Measurements from ENCODE around the gene CYP2E1. TPM values are rescaled to one million over a fixed set of nuclear protein-coding genes. Genes with fewer than 3 reads are reported as not detected.

The CYP2E1 gene
- total and polyA plus RNA-seq, 8 donors = 0.68 to 3.2 (median 1.9) TPM

- Histone ChIP-seq H3K27me3 (peaks cover 0 to 7% of the 10 kb centered on the region in 2 donors), H3K36me3 (no peaks in the 10 kb centered on the region), H3K27ac (no peak overlapping the region), H3K4me3 (peak overlapping the region; percentile 21 to 34), H3K9me3 (peaks cover 0 to 20% of the 10 kb centered on the region in 2 donors), H3K4me1 (peaks cover 0 to 6% of the 10 kb centered on the region in 2 donors)
- TF ChIP-seq CTCF (IDR thresholded peaks at IDR 0.05) = peak; percentile 76 to 92
- intact Hi-C loops (cut with DNase I) = no loop called here
- ATAC-seq (peak; percentile 100), DNase-seq (peak; percentile 26 to 96 (median 61))
Measured at GRCh38 chr10:133520193-133520738, 6.9 kb upstream of the CYP2E1 start.

GRCh38 chr10:133523631-133524203 is 3.4 kb upstream of the CYP2E1 start:
- TF ChIP-seq CTCF (IDR thresholded peaks at IDR 0.05) = no peak
- ATAC-seq = no peak
- H3K27me3 ChIP-seq = peaks cover 16 to 41% of the 10 kb centered on the region in 2 donors
- H3K36me3 ChIP-seq = no peaks in the 10 kb centered on the region
- H3K27ac ChIP-seq = no peak overlapping the region
- intact Hi-C loops (cut with DNase I) = no loop called here
- DNase-seq = no peak
- H3K4me1 ChIP-seq = peaks cover 0 to 16% of the 10 kb centered on the region in 2 donors
- no peak overlapping the region for H3K4me3 ChIP-seq
- peaks cover 0 to 20% of the 10 kb centered on the region in 2 donors for H3K9me3 ChIP-seq

- H3K36me3 ChIP-seq = no peaks in the 10 kb centered on the region
- TF ChIP-seq CTCF (IDR thresholded peaks at IDR 0.05) = no peak
- H3K4me1 ChIP-seq = peaks cover 3 to 21% of the 10 kb centered on the region in 2 donors
- no peak overlapping the region for H3K4me3 ChIP-seq
- H3K27ac ChIP-seq = no peak overlapping the region
- ATAC-seq (no peak), DNase-seq (no peak)
- H3K27me3 ChIP-seq = peaks cover 33 to 55% of the 10 kb centered on the region in 2 donors
- peaks cover 0 to 20% of the 10 kb centered on the region in 2 donors for H3K9me3 ChIP-seq
- intact Hi-C loops (cut with DNase I) = no loop called here
Measured at GRCh38 chr10:133525444-133525843, 1.7 kb upstream of the CYP2E1 start.

- intact Hi-C loops (cut with DNase I) = no loop called here
- DNase-seq = no peak
- H3K36me3 ChIP-seq = no peaks in the 10 kb centered on the region
- H3K27ac ChIP-seq = no peak overlapping the region
- peaks cover 0 to 18% of the 10 kb centered on the region in 2 donors for H3K9me3 ChIP-seq
- peak overlapping the region in 1 of 2 donors; percentile 0 for H3K4me3 ChIP-seq
- no peak for TF ChIP-seq CTCF (IDR thresholded peaks at IDR 0.05)
- H3K4me1 ChIP-seq = peaks cover 3 to 21% of the 10 kb centered on the region in 2 donors
- ATAC-seq = peak; percentile 25
- H3K27me3 ChIP-seq = peaks cover 33 to 64% of the 10 kb centered on the region in 2 donors
Measured at GRCh38 chr10:133527771-133528271, 658 bp downstream of the CYP2E1 start.

- peak; percentile 11 for ATAC-seq
Measured at GRCh38 chr10:133528296-133528844, 1.2 kb downstream of the CYP2E1 start.

More at GRCh38 chr10:133528296-133528844, 1.2 kb downstream of the CYP2E1 start:
- Histone ChIP-seq H3K9me3 (peaks cover 0 to 13% of the 10 kb centered on the region in 2 donors), H3K4me3 (peak overlapping the region; percentile 0 to 5), H3K27ac (no peak overlapping the region), H3K36me3 (no peaks in the 10 kb centered on the region), H3K27me3 (peaks cover 33 to 64% of the 10 kb centered on the region in 2 donors), H3K4me1 (peaks cover 3 to 21% of the 10 kb centered on the region in 2 donors)
- intact Hi-C loops (cut with DNase I) = no loop called here
- no peak for TF ChIP-seq CTCF (IDR thresholded peaks at IDR 0.05)
- DNase-seq = no peak
